Endothelial cell of umbilical vein (primary cell): ENCODE results near the gene CACNG5. TPM values are rescaled to one million over a fixed set of nuclear protein-coding genes. Genes with fewer than 3 reads are reported as not detected.

Experiments
- BruUV-seq: library from RNA; stranded (reverse); fragments of 400-500 nt; replicated peaks from 2 replicates; lab custom pipeline; 2021; lab: Mats Ljungman, UMichigan
- CTCF ChIA-PET: fragments of 300-600, 350-600 bp; sonication (Branson Sonifier 250); formaldehyde crosslinking; loops from one replicate; lab custom pipeline; 2021; ENCODE audit warnings: antibody characterized with exemption, inconsistent platforms; lab: Charles Lee
- POLR2A ChIA-PET: fragments of 300-600, 350-600 bp; sonication (Branson Sonifier 250); formaldehyde crosslinking; loops from one replicate; lab custom pipeline; 2021; ENCODE audit warnings: antibody characterized with exemption, inconsistent platforms; lab: Charles Lee
- DNase-seq: peaks from one replicate; pipeline ENCODE4 v3.0.0-alpha.2; 2011; ENCODE audit warnings: low read depth, low spot score
- FAIRE-seq: peaks from 2 replicates; lab custom pipeline; 2011; peaks lifted over from hg19 to GRCh38; lab: Jason Lieb, UNC
- H2AFZ ChIP-seq: 2 replicates; pipeline ENCODE4 v1.6.0; 2012; ENCODE audit warnings: low read depth, low read length, control low read depth, inconsistent platforms
- H3K27ac ChIP-seq: 2 replicates; pipeline ENCODE4 v1.5.1; 2011; ENCODE audit warnings: low read depth, mild to moderate bottlenecking, control low read depth, low read length, moderate library complexity; ENCODE audit not compliant: insufficient read depth
- H3K27me3 ChIP-seq, 2 experiments: 2 replicates each; pipeline versions ENCODE4 v1.6.0 to v1.6.1; 2011; ENCODE audit warnings: low read length in 2 of 2, mixed read lengths in 1 of 2; ENCODE audit not compliant: control insufficient read depth in 2 of 2, insufficient read depth in 2 of 2
- H3K36me3 ChIP-seq, 2 experiments: 2 replicates in 1 of 2; 3 replicates in 1 of 2; pipeline ENCODE4 v1.5.1; 2011; ENCODE audit warnings: low read length in 2 of 2, mild to moderate bottlenecking in 1 of 2, moderate library complexity in 1 of 2; ENCODE audit not compliant: control insufficient read depth in 2 of 2, insufficient read depth in 2 of 2; ENCODE audit errors: extremely low read depth in 1 of 2
- H3K4me1 ChIP-seq: 3 replicates; pipeline ENCODE4 v1.5.1; 2011; ENCODE audit warnings: mild to moderate bottlenecking, low read length; ENCODE audit not compliant: control insufficient read depth, insufficient read depth; ENCODE audit errors: extremely low read depth
- H3K4me2 ChIP-seq: 2 replicates; pipeline ENCODE4 v1.6.1; 2011; ENCODE audit warnings: low read length, control low read depth, mixed read lengths; ENCODE audit not compliant: insufficient read depth
- H3K4me3 ChIP-seq, 3 experiments: fragments of 200-600 bp in 1 of 3; sonication (generic), shearing (Covaris generic) in 1 of 3; replicated peaks in 1 of 3; 2 replicates each; pipeline ENCODE4 v1.5.1; 2011 to 2016; ENCODE audit warnings: control low read depth in 3 of 3, low read length in 3 of 3, mild to moderate bottlenecking in 2 of 3, inconsistent platforms in 1 of 3, low read depth in 1 of 3, moderate library complexity in 1 of 3; ENCODE audit not compliant: insufficient read depth in 1 of 3
- H3K79me2 ChIP-seq: 2 replicates; pipeline ENCODE4 v1.6.0; 2012; ENCODE audit warnings: low read length, inconsistent platforms; ENCODE audit not compliant: control insufficient read depth, insufficient read depth
- H3K9ac ChIP-seq: replicated peaks from 2 replicates; pipeline ENCODE3; 2011; ENCODE audit warnings: low read length, control low read depth; ENCODE audit not compliant: insufficient read depth; ENCODE audit errors: extremely low read depth
- H3K9me1 ChIP-seq: replicated peaks from 3 replicates; pipeline ENCODE4 v1.6.0; 2011; ENCODE audit warnings: mild to moderate bottlenecking, low read length; ENCODE audit not compliant: control insufficient read depth, insufficient read depth; ENCODE audit errors: extremely low read depth
- H3K9me3 ChIP-seq: replicated peaks from 2 replicates; pipeline ENCODE4 v1.5.1; 2012; ENCODE audit warnings: low read length, inconsistent platforms; ENCODE audit not compliant: control insufficient read depth, insufficient read depth
- H4K20me1 ChIP-seq: replicated peaks from 2 replicates; pipeline ENCODE3; 2011; ENCODE audit warnings: mild to moderate bottlenecking, low read length; ENCODE audit not compliant: control insufficient read depth, insufficient read depth; ENCODE audit errors: extremely low read depth
- EZH2 ChIP-seq: IDR thresholded peaks from 2 replicates; pipeline ENCODE4 v1.6.1; 2012; ENCODE audit warnings: borderline replicate concordance, low read depth, mild to moderate bottlenecking, moderate library complexity, low read length, inconsistent platforms; ENCODE audit not compliant: severe bottlenecking
- GATA2 ChIP-seq: IDR thresholded peaks from 2 replicates; pipeline ENCODE4 v1.7.0; 2011; ENCODE audit warnings: low read depth, mild to moderate bottlenecking, moderate library complexity, mixed read lengths, low read length; ENCODE audit not compliant: insufficient read length, insufficient read depth
- MAX ChIP-seq: IDR thresholded peaks from 2 replicates; pipeline ENCODE4 v1.6.1; 2011; ENCODE audit not compliant: insufficient read depth, insufficient read length
- MYC ChIP-seq: IDR thresholded peaks from one replicate; pipeline ENCODE4 v1.6.1; 2011; ENCODE audit warnings: mild to moderate bottlenecking, low read depth, low read length
- dilution Hi-C: fragments of 300-500 bp; cut with MboI; formaldehyde crosslinking; loops from one replicate; pipeline ENCODE4 v1.15.0; 2019; ENCODE audit warnings: low sequenced_read_pairs; ENCODE audit not compliant: extremely low pct_ligation_motif_present
- intact Hi-C: fragments of 100-400 bp; cut with micrococcal nuclease; formaldehyde crosslinking; loops from one replicate; pipeline ENCODE4 v1.10.0; 2022
- polyA plus RNA-seq, 4 experiments: library from polyadenylated mRNA; depleted of rRNA in 3 of 4; stranded (reverse) in 3 of 4; unstranded in 1 of 4; fragments of >200 nt; gene quantifications; 2 replicates each; pipeline versions ENCODE4 v1.2.1 to v1.2.3, GENCODE V29; 2011 to 2012; ENCODE audit warnings: missing spikeins in 1 of 4
- total RNA-seq: library from RNA; stranded (reverse); gene quantifications from 2 replicates; pipeline ENCODE4 v1.2.3, GENCODE V29; 2021

Gene CACNG5
- total and polyA plus RNA-seq, 2 donors (not counting 3 experiments of a cell fraction or from before 2014, with no cell fraction given): not detected

GRCh38 chr17:66920950-66921349 lies 86.0 kb downstream of the CACNG5 start:
- Histone ChIP-seq H3K27me3 (peaks cover 0 to 3% of the 10 kb centered on the region in 2 experiments), H3K9ac (no peak overlapping the region), H3K4me3 (no peak overlapping the region), H3K9me1 (no peaks in the 10 kb centered on the region), H3K36me3 (no peaks in the 10 kb centered on the region), H3K4me2 (no peak overlapping the region), H3K9me3 (no peaks in the 10 kb centered on the region), H3K27ac (no peak overlapping the region), H3K79me2 (no peaks in the 10 kb centered on the region), H4K20me1 (no peaks in the 10 kb centered on the region), H3K4me1 (no peaks in the 10 kb centered on the region), H2AFZ (no peak overlapping the region)
- POLR2A ChIA-PET: no interaction called here
- dilution Hi-C loops (no loop called here), intact Hi-C loops (no loop called here)
- BruUV-seq: no TSS peak
- DNase-seq (no peak), FAIRE-seq (no peak)
- no peak for TF ChIP-seq MAX
- no peak for TF ChIP-seq MYC
- CTCF ChIA-PET: interaction anchor here (0.9 to 1.5 kb wide), 2 partner anchors 9 to 12 kb away, joined by 3 to 4 read pairs; no protein-coding TSS in a partner anchor

GRCh38 chr17:66923886-66924285 lies 89.0 kb downstream of the CACNG5 start:
- CTCF ChIA-PET: interaction anchor here (1.6 kb wide), 1 partner anchor 24 kb away, joined by 6 read pairs; no protein-coding TSS in a partner anchor

More at GRCh38 chr17:66923886-66924285, 89.0 kb downstream of the CACNG5 start:
- Histone ChIP-seq H3K9ac (no peak overlapping the region), H3K9me3 (no peaks in the 10 kb centered on the region), H3K4me1 (no peaks in the 10 kb centered on the region), H3K27me3 (peaks cover 5 to 6% of the 10 kb centered on the region in 2 experiments), H3K9me1 (no peaks in the 10 kb centered on the region), H2AFZ (no peak overlapping the region), H4K20me1 (no peaks in the 10 kb centered on the region), H3K79me2 (no peaks in the 10 kb centered on the region), H3K27ac (no peak overlapping the region), H3K4me2 (no peak overlapping the region), H3K36me3 (no peaks in the 10 kb centered on the region), H3K4me3 (no peak overlapping the region)
- no TSS peak for BruUV-seq
- POLR2A ChIA-PET: no interaction called here
- FAIRE-seq: no peak
- intact Hi-C loops (no loop called here), dilution Hi-C loops (no loop called here)
- TF ChIP-seq EZH2: no peak
- no peak for TF ChIP-seq MYC
- TF ChIP-seq GATA2: no peak
- DNase-seq: no peak
